Adipose tissue (tissue), 3 donors: ENCODE results near the gene TMX4. TPM values are rescaled to one million over a fixed set of nuclear protein-coding genes. Genes with fewer than 3 reads are reported as not detected.
A peak's percentile ranks its signal among the peaks of the same experiment; 100 is the strongest.
"Not testable (repeated sequence)": the region's sequence is repeated elsewhere in the genome, so short reads cannot be mapped to it uniquely, and the experiment has no call there.

ENCODE experiments used
- H3K27ac ChIP-seq: one replicate; pipeline ENCODE4 v1.5.1; 2013; ENCODE audit warnings: low read depth, low read length
- WGBS, 3 donors: extraction: QIAGEN DNeasy Blood & Tissue Kit; methylation state at CpG; one replicate each; pipeline ENCODE4 v1.1.7; 2013; 5-methylcytosine and 5-hydroxymethylcytosine counted together
- polyA plus RNA-seq, 3 donors: library from polyadenylated mRNA; stranded (reverse); fragments of 200-250 nt; gene quantifications; one replicate each; pipeline ENCODE4 v1.2.3, GENCODE V29; 2013
- donor health status: healthy with polysubstance abuse.
- donor health status: Bipolar disorder and iron deficiency.
- donor health status: healthy.

TMX4 gene, protein sequence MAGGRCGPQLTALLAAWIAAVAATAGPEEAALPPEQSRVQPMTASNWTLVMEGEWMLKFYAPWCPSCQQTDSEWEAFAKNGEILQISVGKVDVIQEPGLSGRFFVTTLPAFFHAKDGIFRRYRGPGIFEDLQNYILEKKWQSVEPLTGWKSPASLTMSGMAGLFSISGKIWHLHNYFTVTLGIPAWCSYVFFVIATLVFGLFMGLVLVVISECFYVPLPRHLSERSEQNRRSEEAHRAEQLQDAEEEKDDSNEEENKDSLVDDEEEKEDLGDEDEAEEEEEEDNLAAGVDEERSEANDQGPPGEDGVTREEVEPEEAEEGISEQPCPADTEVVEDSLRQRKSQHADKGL
- polyA plus RNA-seq: 10 to 100 TPM in 2 of 3 donors, 1 to 10 TPM in 1; 7.2 to 22.2 (median 12.4) TPM

DNA sequence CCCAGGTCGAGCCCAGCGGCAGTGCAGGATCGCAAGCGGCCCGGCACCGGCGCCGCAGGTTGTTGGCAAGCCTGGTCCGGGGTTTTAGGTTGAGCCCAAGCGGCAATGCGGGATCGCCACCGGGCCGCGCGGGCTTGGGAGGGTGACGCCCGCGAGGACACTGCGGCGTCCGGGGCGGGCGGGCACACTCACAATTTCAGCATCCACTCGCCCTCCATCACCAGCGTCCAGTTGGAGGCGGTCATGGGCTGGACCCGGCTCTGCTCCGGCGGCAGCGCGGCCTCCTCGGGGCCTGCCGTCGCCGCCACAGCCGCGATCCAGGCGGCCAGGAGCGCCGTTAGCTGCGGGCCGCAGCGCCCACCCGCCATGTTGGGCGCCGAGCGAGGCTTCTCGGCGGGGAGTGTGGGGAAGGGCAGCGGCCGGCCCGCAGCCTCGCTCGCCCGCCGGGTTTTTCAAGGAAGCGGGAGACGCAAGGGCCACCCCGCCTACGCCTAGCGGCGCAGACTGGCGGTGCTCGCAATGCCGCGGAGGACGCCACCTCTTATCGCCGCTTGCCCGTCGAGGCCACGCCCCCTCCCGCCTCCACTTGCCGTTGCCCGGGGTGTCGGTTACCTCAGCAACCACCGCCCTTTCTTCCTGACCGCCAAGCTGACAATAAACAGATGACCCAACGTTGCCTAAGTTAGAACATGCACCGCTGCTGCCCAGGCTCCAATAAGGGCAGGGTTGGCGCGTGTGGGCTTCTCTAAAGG, at the start of gene TMX4:
Gene TMX4 (minus strand): TSS at position 516 of the 752 bp plus-strand sequence. CDS start 148 bp downstream, at position 368.
- peak within 1 kb of the TSS; percentile 79 for H3K27ac ChIP-seq
- 0 to 1% (median 1%) methylated on average over 72 to 83 of the region's 83 CpGs for WGBS, 3 donors

DNA sequence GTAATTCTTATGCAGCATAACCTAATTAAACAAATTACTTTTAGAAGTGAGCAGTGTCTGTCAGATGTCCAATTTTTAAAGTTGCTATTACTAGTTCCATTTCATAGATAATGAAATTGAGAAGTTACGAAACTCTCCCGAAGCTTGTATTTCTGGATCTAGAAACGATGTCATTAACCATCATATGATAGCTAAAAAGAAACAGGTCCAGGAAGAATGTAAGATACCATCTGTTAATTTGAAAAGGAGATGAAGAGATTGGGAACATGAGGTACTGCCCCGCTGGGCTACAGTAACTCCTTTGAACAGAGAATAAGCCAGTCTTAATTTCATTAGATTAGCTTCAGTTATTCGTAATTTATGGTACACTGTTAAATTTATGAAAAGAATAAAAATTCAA, 47.5 kb upstream of the TMX4 start:
- H3K27ac ChIP-seq: no peak overlapping the region
- WGBS, 3 donors: 78 to 87% (median 81%) methylated on average over 5 of the region's 5 CpGs

DNA sequence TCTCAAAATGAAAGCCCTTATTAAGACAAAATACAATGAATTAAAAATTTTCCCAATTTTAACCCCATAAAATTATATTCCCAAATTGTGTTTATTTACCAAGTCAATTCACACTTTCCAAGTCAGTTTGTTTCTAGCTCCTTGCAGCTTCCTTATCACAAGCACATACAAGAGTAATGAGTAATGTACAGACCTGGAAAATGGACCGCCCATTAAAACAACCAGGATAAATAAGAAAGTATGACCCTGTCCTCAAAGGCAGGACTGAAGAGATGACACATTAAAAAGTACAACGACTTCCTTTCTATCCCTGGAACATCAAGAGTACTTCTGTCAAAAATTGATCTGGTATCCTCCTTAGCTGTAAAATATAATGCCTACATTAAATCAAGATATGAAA, 47.1 kb upstream of the TMX4 start:
- 78 to 81% (median 80%) methylated on average over 2 of the region's 2 CpGs for WGBS, 3 donors
- no peak overlapping the region for H3K27ac ChIP-seq

DNA sequence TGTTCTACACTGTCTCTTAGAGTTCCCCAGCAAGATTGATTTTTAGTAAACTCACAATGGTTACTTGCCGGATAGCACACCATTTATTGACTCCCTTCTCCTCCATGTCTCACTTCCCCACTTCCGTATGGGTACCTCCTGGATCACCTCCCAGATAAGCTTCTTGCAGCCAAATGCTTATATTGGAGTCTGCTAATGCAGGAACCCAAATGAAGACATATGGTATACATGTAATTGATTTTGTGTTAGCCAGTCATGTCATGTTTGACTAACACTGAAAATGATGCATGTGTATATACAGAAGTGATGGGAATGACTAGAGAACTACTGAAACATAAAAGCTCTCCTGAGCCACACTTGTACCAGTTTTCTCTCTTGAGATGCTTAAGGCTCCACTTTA, 46.1 kb upstream of the TMX4 start:
- H3K27ac ChIP-seq: no peak overlapping the region
- 82 to 100% (median 95%) methylated on average over 2 of the region's 2 CpGs for WGBS, 3 donors

DNA sequence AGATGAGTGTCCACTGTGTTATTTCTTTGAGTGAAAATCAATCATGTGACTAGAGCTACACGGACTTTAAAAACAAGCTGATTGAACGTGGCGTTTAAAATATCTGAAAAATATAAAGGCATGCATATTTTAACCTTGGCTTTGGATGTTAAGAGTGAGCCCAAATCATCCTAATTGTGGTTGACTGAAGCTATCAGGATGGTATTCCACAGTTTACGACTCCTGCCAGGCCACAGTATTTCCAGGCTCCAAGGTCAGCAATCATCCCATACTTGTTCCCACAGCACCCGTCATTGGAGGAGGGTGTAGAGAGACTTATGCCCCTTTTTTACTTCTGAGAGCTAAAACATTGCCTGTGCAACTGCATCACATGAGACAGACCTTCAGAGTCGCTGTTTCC, 43.2 kb upstream of the TMX4 start:
- no peak overlapping the region for H3K27ac ChIP-seq
- WGBS, 3 donors: 61 to 83% (median 82%) methylated on average over 6 of the region's 6 CpGs

DNA sequence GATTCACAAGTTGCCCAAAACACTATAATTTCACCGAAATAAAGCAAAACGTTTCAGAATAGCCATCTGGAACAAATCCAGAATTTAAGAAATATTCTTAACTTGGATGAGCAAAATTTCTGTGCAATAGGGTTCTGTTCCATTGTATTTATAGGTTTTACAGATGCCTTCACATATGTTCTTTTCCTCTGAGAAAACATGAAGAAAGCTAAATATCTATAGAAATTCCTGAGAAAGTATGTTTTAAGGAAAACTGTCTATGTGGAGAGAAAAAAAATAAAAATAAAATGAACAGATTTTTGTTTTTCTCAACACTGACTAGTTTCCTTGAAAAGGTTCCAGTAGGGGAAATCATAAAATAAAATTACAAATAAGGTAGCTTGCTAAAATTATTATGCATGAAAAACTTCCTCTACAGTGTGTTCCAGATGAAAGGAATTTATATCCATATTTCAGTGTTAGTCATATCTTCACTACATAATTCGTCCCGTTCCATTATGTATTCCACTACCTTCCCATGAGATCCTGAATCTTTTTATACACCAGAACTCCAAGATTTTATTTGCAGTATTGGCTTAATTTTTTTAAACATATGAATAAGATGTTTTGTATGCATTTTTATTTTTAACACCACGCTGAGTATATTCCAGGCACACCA, 42.4 kb upstream of the TMX4 start:
- no peak overlapping the region for H3K27ac ChIP-seq
- 49 to 75% (median 71%) methylated on average over 5 of the region's 5 CpGs for WGBS, 3 donors

DNA sequence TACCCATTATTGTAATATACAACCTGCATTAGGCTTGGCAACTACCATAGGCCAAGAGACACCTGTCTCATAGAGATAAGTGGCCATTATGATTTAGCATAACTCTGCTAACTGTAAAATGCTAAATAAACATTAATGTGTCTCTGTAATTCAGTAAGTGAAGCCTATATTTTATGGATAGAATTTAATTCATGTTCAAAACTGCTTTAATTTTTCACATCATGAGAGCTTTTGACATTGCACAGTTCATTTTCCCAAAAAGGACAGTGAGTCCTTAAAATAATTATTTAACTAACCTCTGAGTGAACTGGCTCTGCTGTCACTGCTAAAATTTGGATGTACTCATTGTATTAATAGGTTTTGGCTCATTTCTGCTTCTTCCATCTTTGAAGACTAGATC, 41.4 kb upstream of the TMX4 start:
- H3K27ac ChIP-seq: no peak overlapping the region

DNA sequence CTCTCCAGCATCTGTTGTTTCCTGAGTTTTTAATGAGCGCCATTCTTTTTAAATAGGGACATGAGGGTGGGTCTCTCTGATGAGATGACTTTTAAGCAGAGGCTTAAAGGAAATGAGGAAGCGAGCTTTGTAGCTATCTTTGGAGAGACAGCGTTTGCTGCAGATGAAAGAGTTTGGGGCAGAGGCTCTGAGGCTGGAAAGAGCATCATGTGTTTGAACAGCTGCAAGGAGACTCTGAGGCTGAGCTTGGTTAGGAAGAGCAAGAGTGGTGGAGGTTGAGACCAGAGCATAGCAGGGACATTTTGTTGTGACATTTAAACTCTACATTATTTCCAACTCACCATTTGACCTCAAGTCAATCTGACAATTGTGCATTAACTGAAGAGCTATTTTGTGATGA, 38.3 kb upstream of the TMX4 start:
- WGBS, 3 donors: 47 to 63% (median 63%) methylated on average over 3 of the region's 3 CpGs
- no peak overlapping the region for H3K27ac ChIP-seq

DNA sequence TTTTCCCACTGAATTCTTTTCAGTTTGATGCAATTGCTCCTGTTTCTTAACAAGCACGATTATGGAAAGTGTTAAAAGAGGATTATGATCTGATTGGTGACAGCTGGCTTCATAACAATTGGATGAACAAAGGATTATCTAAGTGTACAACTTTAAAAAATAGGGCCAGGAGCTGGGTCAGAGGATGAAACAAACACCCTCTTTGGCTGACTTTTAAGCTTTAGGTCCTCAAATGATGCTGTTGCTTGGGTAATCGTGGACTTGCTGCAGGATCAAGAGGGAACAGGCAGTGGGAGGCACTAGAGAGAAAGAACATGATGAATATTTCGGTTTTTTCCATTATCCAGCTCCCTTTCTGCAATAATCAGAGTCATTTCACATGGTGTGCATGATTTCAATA, 35.5 kb upstream of the TMX4 start:
- H3K27ac ChIP-seq: no peak overlapping the region

DNA sequence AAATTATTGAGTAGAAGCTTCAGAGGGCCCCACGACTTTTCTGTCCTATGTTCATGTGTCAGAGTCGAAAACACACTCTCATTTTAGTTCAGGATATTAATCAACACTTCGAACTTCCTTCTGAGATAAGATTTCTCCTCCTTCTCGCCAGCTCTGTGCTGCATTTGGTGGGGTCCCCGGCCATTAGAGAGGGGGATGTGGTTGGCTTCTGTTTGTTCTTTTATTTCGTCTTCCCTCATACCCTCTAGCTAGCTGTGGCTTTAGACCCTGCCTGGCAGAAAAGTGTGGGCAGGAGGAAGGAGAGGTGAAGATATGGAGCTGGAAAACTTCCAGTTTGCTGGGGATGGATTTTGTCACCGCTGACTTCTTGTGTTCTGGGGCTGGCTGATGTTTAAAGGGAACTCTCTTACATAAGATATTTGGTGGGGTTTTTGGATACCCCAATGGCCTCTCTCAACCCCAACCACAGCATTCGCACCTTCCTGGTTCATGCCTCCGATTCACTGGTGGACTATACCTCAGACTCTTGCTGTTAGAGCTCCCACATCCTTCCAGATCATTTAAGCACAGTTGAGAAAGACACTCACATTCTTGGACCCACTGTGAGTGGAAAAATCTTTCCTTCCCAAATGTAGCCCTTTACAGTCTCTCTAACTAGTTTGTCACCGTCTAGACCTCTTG, 30.7 kb upstream of the TMX4 start:
- 40 to 73% (median 58%) methylated on average over 10 of the region's 10 CpGs for WGBS, 3 donors
- H3K27ac ChIP-seq: no peak overlapping the region

More for the DNA sequence above, 35.5 kb upstream of the TMX4 start:
- WGBS, 3 donors: 65 to 73% (median 72%) methylated on average over 3 of the region's 3 CpGs

DNA sequence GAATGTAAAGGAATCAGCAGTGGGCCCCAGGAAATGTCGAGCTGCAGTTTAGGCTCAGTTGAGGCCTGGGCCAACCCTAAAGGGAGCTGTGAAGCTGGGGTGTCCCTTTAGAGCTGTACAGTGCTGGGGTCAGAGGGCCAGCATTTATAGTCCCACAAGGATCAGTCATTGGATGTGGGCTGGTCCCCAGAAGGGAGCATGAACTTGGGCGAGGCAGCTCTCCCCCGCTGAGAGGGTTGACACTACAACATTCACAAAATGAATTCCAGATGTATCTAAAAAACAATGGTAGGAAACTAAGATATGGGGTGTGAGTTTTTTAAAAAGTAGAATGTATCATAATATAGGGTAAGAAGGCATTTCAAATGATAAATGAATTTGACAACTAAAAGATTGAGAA, 29.7 kb upstream of the TMX4 start:
- H3K27ac ChIP-seq: no peak overlapping the region
- WGBS, 3 donors: 78 to 88% (median 78%) methylated on average over 3 of the region's 3 CpGs

DNA sequence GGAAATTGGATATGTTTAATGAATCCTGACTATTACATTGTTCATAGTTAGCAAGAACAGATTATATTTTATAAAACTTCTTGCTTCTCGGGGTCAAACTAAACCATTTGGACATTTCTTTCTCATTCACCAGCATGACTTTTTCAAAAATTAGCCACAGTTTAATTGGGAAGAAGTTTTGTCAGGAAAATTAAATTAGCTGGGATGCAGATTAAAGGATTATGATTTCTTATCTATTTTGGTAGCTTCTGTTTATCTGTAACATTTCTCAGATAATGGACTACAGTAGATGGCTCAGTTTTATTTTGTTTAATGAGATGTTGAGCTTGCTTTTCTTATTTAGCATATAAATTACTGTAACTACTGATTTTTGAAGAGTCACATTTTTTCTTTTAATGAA, 26.4 kb upstream of the TMX4 start:
- no peak overlapping the region for H3K27ac ChIP-seq
- WGBS, 3 donors: 80 to 91% (median 87%) methylated on average over 1 of the region's 1 CpG

DNA sequence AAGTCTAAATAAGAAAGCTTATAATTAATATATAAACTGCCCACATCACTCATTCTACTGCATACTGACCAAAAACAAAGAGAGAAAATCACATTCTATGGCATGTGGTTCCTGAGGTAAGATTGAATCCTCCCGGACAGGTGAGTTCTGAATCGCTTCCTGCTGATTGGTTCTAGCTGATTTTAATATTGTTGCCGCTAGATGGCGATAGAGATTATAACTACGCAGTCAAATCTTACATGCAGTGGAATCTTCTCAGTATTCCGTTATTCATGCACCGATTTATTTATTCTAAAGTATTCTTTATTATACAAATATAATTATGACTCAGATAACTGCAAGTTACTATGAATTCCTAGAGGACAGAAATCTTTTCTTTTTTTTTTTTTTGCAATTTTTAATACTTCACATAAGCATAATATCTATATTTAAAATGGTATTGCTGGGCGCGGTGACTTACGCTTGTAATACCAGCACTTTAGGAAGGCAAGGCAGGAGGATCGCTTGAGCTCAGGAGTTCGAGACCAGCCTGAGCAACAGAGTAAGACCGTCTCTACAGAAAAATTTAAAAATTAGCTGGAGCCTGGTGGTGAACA, 24.2 kb upstream of the TMX4 start:
- H3K27ac ChIP-seq: no peak overlapping the region
- 30 to 34% (median 33%) methylated on average over 13 of the region's 13 CpGs for WGBS, 3 donors

DNA sequence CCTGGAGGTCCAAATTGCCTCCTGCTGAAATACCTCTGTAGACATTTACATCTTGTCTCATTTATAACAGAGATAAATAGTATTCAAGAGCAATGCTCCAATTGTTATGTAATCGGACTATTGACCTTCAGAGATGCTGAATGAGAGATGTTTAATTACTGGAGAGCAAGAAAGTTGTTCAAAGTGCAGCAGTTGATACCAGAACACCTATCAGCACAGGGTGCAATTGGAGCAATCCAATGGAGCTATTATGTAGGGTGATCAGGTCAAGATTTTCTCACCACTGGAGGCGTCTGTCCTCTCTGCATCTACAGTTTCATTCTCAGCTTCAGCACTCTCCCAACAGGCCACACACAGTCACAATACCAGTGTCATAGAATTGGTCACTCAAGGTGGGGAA, 19.5 kb upstream of the TMX4 start:
- WGBS, 3 donors: 44 to 87% (median 84%) methylated on average over 2 of the region's 2 CpGs
- no peak overlapping the region for H3K27ac ChIP-seq

DNA sequence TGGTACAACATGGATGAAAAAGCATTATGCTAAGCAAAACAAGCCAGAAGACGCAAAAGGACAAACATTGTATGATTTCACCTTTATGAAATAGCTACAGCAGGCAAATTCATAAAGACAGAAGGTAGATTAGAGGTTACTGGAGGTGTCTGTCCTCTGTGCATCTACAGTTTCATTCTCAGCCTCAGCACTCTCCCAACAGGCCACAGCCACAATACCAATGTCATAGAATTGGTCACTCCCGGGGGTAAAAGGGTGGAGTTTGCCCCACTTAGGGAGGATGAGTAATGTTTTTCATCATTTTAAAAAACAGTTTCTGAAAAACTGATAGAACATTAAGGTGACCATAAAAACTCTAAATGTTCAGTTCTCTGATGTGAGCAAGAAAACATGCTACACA, 17.2 kb upstream of the TMX4 start:
- 83 to 95% (median 93%) methylated on average over 2 of the region's 2 CpGs for WGBS, 3 donors
- no peak overlapping the region for H3K27ac ChIP-seq

DNA sequence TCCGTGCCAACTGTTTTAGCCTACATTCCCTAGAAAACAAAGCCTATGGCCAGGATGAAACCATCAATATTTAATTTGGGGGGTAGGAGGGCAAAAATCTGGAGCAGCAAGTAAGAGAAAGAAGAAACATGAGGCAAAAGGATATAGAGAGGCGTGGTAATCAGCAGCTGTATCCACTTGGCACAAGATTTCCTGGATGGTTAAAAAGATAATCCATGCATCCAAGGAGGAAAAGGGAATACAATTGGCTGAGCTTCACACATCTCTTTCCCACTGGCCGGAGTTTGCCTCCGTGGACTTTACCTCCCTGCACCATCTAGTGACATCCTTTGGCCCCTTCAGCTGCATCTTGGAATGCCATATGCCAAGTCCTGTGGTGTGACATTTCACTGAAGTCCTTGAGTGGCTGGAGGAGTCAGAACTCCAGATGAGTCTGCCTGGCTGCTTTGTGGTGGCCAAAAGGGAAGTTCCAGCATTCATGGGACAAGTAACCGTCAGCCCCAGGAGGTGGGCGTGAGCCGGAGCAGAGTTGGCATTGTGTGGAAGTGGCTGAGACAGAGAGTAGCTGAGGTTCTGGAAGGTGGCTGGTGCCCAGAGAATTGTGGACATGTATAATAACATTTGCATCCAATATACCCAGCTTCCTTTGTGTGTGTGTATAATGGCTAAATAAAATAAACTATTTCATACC, 13.7 kb upstream of the TMX4 start:
- WGBS, 3 donors: 80 to 89% (median 88%) methylated on average over 7 of the region's 7 CpGs
- no peak overlapping the region for H3K27ac ChIP-seq

DNA sequence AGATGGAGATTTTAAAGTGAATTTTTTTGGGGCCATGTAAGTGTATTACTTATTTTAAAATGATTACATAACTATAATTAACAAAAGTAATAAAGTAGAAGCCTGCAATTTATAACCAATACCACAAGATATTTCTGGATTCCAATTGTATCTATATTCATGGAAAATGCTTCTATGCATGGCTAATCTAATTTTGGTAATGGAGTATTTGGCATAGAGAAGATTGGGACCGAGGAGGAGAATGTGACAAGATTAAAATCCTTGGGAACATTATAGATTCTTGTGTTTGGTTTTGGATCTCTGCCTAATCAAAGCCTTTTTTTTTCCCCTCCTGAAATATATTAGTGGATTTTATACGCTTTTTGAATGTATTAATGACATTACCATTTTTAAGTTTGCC, 12.9 kb upstream of the TMX4 start:
- 67 to 95% (median 69%) methylated on average over 2 of the region's 2 CpGs for WGBS, 3 donors

DNA sequence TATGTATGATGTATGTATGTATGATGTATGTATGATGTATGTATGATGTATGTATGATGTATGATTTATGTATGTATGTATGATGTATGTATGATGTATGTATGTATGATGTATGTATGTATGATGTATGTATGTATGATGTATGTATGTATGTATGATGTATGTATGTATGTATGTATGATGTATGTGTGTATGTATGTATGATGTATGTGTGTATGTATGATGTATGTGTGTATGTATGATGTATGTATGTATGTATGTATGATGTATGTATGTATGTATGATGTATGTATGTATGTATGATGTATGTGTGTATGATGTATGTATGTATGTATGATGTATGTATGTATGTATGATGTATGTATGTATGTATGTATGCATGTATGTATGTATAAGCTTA, 12.0 kb upstream of the TMX4 start:
- H3K27ac ChIP-seq: not testable (repeated sequence)

More for the DNA sequence above, 12.9 kb upstream of the TMX4 start:
- no peak overlapping the region for H3K27ac ChIP-seq
